ENCODE results near the gene TMEM151B. TPM values are rescaled to one million over a fixed set of nuclear protein-coding genes. Genes with fewer than 3 reads are reported as not detected.

TMEM151B gene
- total RNA-seq, 1 experiment from 2014 or later, result not detected

DNA sequence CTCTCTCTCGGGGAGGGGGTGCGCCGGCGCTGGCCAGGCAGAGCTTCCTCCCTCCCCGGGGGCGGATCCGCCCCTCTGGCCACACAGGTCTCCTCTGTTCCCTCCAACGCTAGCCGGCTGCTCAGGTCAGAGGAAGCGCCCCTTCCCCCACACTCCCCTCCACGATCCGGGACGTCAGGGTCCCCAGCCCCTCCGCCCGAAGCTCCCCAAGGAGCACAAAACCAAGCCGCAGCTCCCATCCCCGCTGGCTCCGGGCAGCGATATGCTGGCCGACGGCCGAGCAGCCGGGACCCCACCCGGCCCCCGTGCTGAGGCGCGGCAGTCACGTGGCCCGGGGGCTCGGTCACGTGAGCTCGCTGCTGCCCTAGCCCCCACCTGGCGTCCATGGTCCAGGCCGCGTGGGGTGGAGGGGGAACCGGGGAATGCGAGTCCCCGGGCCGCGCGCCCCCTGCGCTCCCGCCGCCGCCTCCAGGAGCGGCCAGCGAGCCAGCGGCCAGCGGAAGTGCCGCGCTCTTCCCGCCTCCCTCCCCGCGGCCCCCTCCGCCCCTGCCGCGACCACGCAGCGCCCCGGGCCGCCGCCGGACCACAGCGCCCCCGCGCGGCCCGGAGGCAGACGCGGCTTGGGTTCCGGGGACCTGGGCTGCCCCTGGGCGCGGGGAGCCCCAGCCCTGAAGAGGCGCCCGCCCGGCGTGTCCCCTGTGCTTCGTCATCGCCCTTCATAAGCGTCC, 13.1 kb upstream of the TMEM151B start, which contains the start of gene SLC35B2 (continued):
- TF ChIP-seq, protein P1, sequence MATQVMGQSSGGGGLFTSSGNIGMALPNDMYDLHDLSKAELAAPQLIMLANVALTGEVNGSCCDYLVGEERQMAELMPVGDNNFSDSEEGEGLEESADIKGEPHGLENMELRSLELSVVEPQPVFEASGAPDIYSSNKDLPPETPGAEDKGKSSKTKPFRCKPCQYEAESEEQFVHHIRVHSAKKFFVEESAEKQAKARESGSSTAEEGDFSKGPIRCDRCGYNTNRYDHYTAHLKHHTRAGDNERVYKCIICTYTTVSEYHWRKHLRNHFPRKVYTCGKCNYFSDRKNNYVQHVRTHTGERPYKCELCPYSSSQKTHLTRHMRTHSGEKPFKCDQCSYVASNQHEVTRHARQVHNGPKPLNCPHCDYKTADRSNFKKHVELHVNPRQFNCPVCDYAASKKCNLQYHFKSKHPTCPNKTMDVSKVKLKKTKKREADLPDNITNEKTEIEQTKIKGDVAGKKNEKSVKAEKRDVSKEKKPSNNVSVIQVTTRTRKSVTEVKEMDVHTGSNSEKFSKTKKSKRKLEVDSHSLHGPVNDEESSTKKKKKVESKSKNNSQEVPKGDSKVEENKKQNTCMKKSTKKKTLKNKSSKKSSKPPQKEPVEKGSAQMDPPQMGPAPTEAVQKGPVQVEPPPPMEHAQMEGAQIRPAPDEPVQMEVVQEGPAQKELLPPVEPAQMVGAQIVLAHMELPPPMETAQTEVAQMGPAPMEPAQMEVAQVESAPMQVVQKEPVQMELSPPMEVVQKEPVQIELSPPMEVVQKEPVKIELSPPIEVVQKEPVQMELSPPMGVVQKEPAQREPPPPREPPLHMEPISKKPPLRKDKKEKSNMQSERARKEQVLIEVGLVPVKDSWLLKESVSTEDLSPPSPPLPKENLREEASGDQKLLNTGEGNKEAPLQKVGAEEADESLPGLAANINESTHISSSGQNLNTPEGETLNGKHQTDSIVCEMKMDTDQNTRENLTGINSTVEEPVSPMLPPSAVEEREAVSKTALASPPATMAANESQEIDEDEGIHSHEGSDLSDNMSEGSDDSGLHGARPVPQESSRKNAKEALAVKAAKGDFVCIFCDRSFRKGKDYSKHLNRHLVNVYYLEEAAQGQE (IDR thresholded peaks at IDR 0.05; ENCODE audit: low read depth), result no peak

DNA sequence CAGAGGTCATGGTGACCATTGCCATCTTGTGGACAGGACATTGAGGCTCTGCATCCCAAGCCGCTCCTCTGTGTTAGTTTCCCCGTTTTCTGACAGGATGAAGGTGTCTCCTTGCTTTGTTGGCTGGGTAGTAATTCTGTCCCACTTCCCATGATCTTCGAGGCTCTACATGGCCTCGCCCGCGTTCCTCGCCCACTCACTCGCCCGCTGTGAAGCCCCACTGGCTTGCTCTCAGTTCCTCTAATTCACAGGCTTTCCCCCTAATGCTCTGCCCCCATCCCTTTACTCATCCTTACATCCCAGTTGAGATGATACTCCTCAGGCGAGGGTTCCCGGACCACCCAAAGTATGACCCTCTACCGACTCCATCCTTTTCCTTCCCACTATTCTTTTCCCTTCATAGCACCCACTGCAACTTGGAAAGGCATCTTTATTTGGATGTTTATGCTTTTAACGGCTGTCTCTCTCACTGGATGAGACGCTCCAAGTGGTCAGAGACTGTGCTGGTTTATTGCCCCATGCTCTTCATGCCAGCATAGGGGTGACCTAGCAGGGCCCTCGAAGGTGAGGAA, 12.4 kb upstream of the TMEM151B start:
- peaks cover 23% of the 10 kb centered on the region for H3K79me2 ChIP-seq (ENCODE audit: insufficient read depth, low read length)
- intact Hi-C loops (cut with micrococcal nuclease), result loop anchor here (2.0 kb wide), 1 partner anchor 85 kb away; no protein-coding TSS in a partner anchor
- ATAC-seq (no peak), DNase-seq (ENCODE audit: low read depth, low spot score) (no peak)
- H4K20me1 ChIP-seq (ENCODE audit: insufficient read depth), result peaks cover 20% of the 10 kb centered on the region; the same call in 1 of the 2 replicates
- ChIA-PET RAD21 (ENCODE audit: low non-redundant PET in 1 of 2, low total read pairs in 2 of 2, uncharacterized antibody in 2 of 2, unreplicated experiment in 2 of 2) (no interaction called here), POLR2A (interaction anchor here (1.7 to 3.4 kb wide), 2 partner anchors 11 to 85 kb away, joined by 6 to 74 read pairs; partner anchors contain the start of gene HSP90AB1), CTCF (interaction anchor here (1.3 to 2.0 kb wide), 2 partner anchors 12 to 85 kb away, joined by 8 to 16 read pairs; partner anchors contain the start of gene HSP90AB1)
- H3K27me3 ChIP-seq (ENCODE audit: insufficient read depth, low read length), result no peaks in the 10 kb centered on the region
- peak overlapping the region; percentile 99 for H3K4me2 ChIP-seq (ENCODE audit: low read length)
- H3K27ac ChIP-seq (ENCODE audit: low read depth, low read length), result peak overlapping the region; percentile 95
- H2AFZ ChIP-seq (ENCODE audit: low read depth, low read length, poor library complexity, severe bottlenecking), result no peak overlapping the region
- peak overlapping the region; percentile 59 to 92 for H3K4me3 ChIP-seq (replicated peaks in 1 of 2; ENCODE audit: low read depth in 1 of 2, low read length in 2 of 2)
- peak overlapping the region; percentile 93 for H3K9ac ChIP-seq (ENCODE audit: low read length)
- peaks cover 2 to 21% of the 10 kb centered on the region in 2 experiments; a peak in 3 of 4 replicates for H3K4me1 ChIP-seq (ENCODE audit: control insufficient read depth in 1 of 2, insufficient read depth in 2 of 2, low read length in 2 of 2)
- no TSS peak for BruUV-seq (replicated peaks)
- H3K9me2 ChIP-seq (ENCODE audit: insufficient read depth), result no peaks in the 10 kb centered on the region
- H3K9me3 ChIP-seq (ENCODE audit: control insufficient read depth in 1 of 2, insufficient read depth in 1 of 2, low read depth in 1 of 2, low read length in 2 of 2), result no peaks in the 10 kb centered on the region
- H3K36me3 ChIP-seq (ENCODE audit: control insufficient read depth in 1 of 2, insufficient read depth in 2 of 2, low read length in 2 of 2), result peaks cover 15 to 25% of the 10 kb centered on the region in 2 experiments; a peak in 3 of 4 replicates
- TF ChIP-seq SRF (IDR thresholded peaks at IDR 0.05; ENCODE audit: low read depth), result no peak
- no peak for TF ChIP-seq TCF7L2 (IDR thresholded peaks at IDR 0.05; ENCODE audit: borderline replicate concordance, extremely low read depth, insufficient read depth, insufficient read length)
- TF ChIP-seq, protein P1 (IDR thresholded peaks at IDR 0.05; ENCODE audit: low read depth), result no peak
- TF ChIP-seq, protein P2, sequence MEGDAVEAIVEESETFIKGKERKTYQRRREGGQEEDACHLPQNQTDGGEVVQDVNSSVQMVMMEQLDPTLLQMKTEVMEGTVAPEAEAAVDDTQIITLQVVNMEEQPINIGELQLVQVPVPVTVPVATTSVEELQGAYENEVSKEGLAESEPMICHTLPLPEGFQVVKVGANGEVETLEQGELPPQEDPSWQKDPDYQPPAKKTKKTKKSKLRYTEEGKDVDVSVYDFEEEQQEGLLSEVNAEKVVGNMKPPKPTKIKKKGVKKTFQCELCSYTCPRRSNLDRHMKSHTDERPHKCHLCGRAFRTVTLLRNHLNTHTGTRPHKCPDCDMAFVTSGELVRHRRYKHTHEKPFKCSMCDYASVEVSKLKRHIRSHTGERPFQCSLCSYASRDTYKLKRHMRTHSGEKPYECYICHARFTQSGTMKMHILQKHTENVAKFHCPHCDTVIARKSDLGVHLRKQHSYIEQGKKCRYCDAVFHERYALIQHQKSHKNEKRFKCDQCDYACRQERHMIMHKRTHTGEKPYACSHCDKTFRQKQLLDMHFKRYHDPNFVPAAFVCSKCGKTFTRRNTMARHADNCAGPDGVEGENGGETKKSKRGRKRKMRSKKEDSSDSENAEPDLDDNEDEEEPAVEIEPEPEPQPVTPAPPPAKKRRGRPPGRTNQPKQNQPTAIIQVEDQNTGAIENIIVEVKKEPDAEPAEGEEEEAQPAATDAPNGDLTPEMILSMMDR (IDR thresholded peaks at IDR 0.05 in 2 of 3, conservative IDR thresholded peaks at IDR 0.05 in 1 of 3; ENCODE audit: borderline replicate concordance in 1 of 3, insufficient read depth in 1 of 3, low read depth in 2 of 3, low read length in 2 of 3), result no peak; a peak in 1 of 6 replicates
- TF ChIP-seq, protein P3, sequence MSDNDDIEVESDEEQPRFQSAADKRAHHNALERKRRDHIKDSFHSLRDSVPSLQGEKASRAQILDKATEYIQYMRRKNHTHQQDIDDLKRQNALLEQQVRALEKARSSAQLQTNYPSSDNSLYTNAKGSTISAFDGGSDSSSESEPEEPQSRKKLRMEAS (IDR thresholded peaks at IDR 0.05), result no peak
- TF ChIP-seq EGR1 (IDR thresholded peaks at IDR 0.05; ENCODE audit: low read depth), result no peak
- TF ChIP-seq EZH2 (IDR thresholded peaks at IDR 0.05), result no peak
- no peak for TF ChIP-seq ZNF274 (IDR thresholded peaks at IDR 0.05; ENCODE audit: low read depth, low read length)
- TF ChIP-seq, protein P4, sequence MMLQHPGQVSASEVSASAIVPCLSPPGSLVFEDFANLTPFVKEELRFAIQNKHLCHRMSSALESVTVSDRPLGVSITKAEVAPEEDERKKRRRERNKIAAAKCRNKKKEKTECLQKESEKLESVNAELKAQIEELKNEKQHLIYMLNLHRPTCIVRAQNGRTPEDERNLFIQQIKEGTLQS (IDR thresholded peaks at IDR 0.05), result no peak
- TF ChIP-seq SIN3A (IDR thresholded peaks at IDR 0.05; ENCODE audit: low read depth), result no peak

Data from HCT116 (cell line).